Lower lobe of right lung (tissue), 2 donors: ENCODE results near the gene ERN2. TPM values are rescaled to one million over a fixed set of nuclear protein-coding genes. Genes with fewer than 3 reads are reported as not detected.

Experiments
- ATAC-seq, 2 donors: fragments of 200-7000 bp; cut with Tn5 transposase; one replicate each; pipeline ENCODE4 v1.9.1; 2020 to 2022; ENCODE audit warnings: mild to moderate bottlenecking in 2 of 2, moderate library complexity in 2 of 2
- DNase-seq: peaks from one replicate; pipeline ENCODE4 v3.0.0-alpha.2; 2020
- H3K27ac ChIP-seq: fragments of 200-600 bp; one replicate; pipeline ENCODE4 v1.8.0; 2022
- H3K27me3 ChIP-seq: fragments of 200-600 bp; one replicate; pipeline ENCODE4 v1.8.0; 2022; ENCODE audit warnings: low read depth
- H3K36me3 ChIP-seq: fragments of 200-600 bp; one replicate; pipeline ENCODE4 v1.8.0; 2022; ENCODE audit warnings: mild to moderate bottlenecking
- H3K4me1 ChIP-seq: fragments of 200-600 bp; one replicate; pipeline ENCODE4 v1.8.0; 2022
- H3K4me3 ChIP-seq: fragments of 200-600 bp; one replicate; pipeline ENCODE4 v1.8.0; 2022; ENCODE audit warnings: mild to moderate bottlenecking
- H3K9me3 ChIP-seq: fragments of 200-600 bp; one replicate; pipeline ENCODE4 v1.8.0; 2022
- intact Hi-C: fragments of 100-400 bp; cut with DNase I; formaldehyde crosslinking; loops from one replicate; pipeline ENCODE4 v1.11.0; 2022
- total RNA-seq: library from RNA; stranded (reverse); fragmentation: NEBNext Ultra II Directional; extraction: Animal tissue kit (Norgen Biotek cat#: 25700); gene quantifications from one replicate; pipeline ENCODE4 v1.2.1, GENCODE V29; 2021
- TF ChIP-seq, protein P1 (sequence below): fragments of 200-600 bp; IDR thresholded peaks from one replicate; pipeline ENCODE4 v1.8.0; 2022; ENCODE audit warnings: antibody characterized with exemption, mild to moderate bottlenecking
- donor health status: DM: no; HTN: yes; CAD: no; lungs with severe emphysema.

Gene ERN2
- total RNA-seq, 1 donor from 2014 or later, result 4.9 TPM

DNA sequence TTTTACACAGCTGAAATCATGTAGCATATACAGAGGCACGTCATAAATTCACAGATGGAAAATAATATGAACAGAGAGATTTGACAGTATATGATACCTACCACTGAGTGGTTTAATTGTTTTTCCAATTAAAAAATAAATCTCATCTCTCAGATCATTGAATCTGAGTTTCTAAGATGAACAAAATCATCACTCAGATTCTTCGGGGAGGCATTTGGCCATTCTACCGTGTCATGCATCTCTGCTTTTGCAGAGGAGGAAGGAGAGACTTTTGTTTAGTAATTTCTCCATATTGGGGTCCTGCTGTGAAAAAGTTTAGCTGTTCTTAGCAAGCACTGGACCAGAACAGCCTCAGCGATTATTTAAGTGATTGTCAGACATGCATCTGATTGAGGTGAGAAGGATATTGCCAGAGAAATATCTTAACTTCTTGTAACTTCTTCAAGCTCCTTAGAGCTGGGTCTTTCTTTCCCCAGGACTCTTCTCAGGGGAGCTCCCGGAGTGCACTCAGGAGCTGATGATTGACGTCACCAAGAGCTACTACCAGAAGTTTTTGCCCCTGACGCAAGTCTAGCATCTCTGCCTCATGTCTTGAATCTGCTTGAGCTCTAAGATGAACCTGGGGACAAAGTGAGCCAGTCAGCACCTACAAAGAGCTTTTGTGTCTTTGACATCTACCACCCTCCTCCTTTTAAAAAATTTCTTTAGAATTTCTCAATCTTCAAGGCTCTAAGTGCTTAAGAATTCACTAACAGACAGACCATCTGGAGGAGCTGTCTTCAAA, 46.3 kb downstream of the ERN2 start:
- TF ChIP-seq, protein P1, sequence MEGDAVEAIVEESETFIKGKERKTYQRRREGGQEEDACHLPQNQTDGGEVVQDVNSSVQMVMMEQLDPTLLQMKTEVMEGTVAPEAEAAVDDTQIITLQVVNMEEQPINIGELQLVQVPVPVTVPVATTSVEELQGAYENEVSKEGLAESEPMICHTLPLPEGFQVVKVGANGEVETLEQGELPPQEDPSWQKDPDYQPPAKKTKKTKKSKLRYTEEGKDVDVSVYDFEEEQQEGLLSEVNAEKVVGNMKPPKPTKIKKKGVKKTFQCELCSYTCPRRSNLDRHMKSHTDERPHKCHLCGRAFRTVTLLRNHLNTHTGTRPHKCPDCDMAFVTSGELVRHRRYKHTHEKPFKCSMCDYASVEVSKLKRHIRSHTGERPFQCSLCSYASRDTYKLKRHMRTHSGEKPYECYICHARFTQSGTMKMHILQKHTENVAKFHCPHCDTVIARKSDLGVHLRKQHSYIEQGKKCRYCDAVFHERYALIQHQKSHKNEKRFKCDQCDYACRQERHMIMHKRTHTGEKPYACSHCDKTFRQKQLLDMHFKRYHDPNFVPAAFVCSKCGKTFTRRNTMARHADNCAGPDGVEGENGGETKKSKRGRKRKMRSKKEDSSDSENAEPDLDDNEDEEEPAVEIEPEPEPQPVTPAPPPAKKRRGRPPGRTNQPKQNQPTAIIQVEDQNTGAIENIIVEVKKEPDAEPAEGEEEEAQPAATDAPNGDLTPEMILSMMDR, result no peak
- intact Hi-C loops, result no loop called here
- H3K36me3 ChIP-seq, result peaks cover 100% of the 10 kb centered on the region
- no peaks in the 10 kb centered on the region for H3K4me1 ChIP-seq
- H3K27ac ChIP-seq, result no peak overlapping the region
- ATAC-seq, result no peak
- no peak for DNase-seq
- H3K9me3 ChIP-seq, result no peaks in the 10 kb centered on the region
- H3K27me3 ChIP-seq, result no peaks in the 10 kb centered on the region
- no peak overlapping the region for H3K4me3 ChIP-seq

DNA sequence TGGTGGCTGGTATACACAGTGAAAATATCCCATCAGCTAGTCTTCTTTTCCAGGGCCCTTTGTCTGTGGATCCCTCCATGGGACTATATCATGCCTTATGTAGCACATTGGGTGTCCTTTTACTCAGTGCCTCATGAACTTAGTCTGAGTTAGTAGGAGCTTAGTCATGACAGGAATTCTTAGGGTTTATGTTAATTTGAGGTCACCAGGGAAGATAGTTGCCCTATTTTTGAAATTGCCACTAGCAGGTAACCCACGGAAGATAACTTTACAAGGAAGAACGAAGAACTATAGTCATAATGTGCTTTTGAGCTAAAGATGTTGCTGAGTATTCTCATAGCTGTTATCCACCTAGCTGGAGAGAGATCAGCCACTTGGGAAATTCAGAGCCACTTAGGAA, 49.1 kb downstream of the ERN2 start:
- no peaks in the 10 kb centered on the region for H3K9me3 ChIP-seq
- intact Hi-C loops, result no loop called here

DNA sequence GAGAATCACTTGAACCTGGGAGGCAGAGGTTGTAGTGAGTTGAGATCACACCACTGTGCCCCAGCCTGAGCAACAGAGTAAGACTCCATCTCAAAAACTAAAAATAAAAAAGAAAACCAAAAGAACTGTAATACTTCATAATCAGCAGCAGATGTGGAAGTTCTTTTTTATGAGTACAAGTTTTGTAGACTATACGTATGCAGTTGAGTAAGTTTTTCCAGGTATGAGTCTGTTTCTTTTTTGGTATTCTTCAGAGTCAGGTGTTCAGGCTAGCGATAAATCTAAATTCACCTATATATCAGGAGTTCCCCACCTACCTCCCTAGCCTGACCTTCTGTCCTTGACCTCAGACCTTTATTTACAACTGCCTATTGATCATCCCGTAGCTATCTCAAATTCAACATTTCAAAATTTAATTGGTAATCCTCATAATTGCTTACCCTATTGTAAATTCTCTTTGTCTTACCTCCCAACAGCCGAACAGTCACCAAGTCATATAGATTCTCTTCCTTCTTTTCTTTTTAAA, 61.0 kb downstream of the ERN2 start:
- H3K9me3 ChIP-seq, result no peaks in the 10 kb centered on the region
- peaks cover 53% of the 10 kb centered on the region for H3K36me3 ChIP-seq
- DNase-seq, result no peak
- intact Hi-C loops, result no loop called here
- no peaks in the 10 kb centered on the region for H3K4me1 ChIP-seq
- TF ChIP-seq, protein P1, result no peak
- H3K4me3 ChIP-seq, result no peak overlapping the region
- ATAC-seq, result no peak
- no peak overlapping the region for H3K27ac ChIP-seq
- H3K27me3 ChIP-seq, result no peaks in the 10 kb centered on the region

More for the DNA sequence above, 49.1 kb downstream of the ERN2 start:
- no peaks in the 10 kb centered on the region for H3K4me1 ChIP-seq
- DNase-seq (no peak), ATAC-seq (no peak)
- peaks cover 100% of the 10 kb centered on the region for H3K36me3 ChIP-seq
- H3K27ac ChIP-seq, result no peak overlapping the region
- no peak overlapping the region for H3K4me3 ChIP-seq
- TF ChIP-seq, protein P1, result no peak
- no peaks in the 10 kb centered on the region for H3K27me3 ChIP-seq

DNA sequence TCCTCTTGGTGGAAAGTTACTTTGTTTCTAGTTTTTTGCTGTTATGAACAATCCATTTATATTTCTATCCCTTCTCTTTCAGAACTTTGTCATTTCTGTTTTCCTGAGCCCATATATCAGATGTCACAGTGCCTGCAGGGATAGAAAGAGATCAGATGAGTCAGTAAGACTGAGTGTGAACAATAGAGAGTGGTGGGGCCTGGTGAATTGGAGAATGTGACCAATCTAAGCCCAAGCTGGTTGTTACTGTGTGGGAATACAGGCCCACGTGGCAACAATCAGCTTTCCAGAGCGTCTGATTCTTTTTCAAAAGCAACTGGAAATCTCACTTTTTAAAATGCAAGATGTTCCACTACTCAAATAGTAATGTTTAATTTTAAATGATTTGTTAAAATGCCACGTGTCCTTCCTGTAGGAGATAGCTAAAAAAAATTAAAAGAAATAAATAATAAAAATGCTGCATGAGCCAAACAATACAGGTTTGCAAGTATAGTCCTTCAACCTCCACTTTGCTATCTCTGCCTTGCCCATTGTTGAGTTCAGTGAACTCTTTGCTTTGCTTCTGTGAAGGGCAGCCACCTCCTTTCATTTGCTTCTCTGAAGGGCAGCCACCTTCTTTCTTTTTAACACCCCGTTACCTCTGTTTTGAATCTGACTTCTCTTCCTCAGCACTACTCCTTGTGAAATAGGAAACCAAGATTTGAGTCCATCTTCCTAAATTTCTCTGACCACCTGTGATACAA, 62.2 kb downstream of the ERN2 start:
- peaks cover 60% of the 10 kb centered on the region for H3K36me3 ChIP-seq
- intact Hi-C loops, result no loop called here
- H3K27ac ChIP-seq, result no peak overlapping the region
- no peaks in the 10 kb centered on the region for H3K9me3 ChIP-seq
- ATAC-seq, result no peak
- H3K27me3 ChIP-seq, result no peaks in the 10 kb centered on the region
- no peak overlapping the region for H3K4me3 ChIP-seq
- no peak for DNase-seq
- TF ChIP-seq, protein P1, result no peak
- H3K4me1 ChIP-seq, result no peaks in the 10 kb centered on the region

DNA sequence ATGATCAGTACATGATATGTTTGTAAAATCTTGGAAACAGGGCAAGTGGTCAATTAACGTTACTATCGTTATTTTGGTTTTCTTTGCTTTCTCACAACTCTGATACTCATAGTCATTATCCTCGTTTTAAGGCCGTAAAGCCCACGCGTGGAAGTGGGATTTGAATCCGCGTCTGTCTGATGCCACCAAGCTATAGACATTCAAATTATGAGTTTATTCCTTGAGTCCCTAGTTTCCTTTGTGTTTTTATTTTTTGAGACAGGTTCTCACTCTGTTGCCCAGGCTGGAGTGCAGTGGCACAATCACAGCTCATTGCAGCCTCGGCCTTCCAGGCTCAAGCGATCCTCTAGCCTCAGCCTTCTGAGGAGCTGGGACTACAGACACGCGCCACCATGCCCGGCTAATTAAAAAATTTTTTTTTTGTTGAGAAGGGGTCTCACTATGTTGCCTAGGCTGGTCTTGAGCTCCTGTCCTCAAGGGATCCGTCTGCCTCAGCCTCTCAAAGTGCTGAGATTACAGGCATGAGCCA, 70.7 kb downstream of the ERN2 start:
- Histone ChIP-seq H3K27me3 (no peaks in the 10 kb centered on the region), H3K9me3 (no peaks in the 10 kb centered on the region), H3K4me1 (peaks cover 23% of the 10 kb centered on the region), H3K4me3 (peak overlapping the region; percentile 88), H3K27ac (no peak overlapping the region), H3K36me3 (peaks cover 49% of the 10 kb centered on the region)
- intact Hi-C loops, result no loop called here
- DNase-seq (no peak), ATAC-seq (no peak)
- TF ChIP-seq, protein P1, result no peak
